GM19397 (cell line): Measurements from ENCODE around the gene SAMD4A.

Experiments used
- ATAC-seq: cut with Tn5 transposase; IDR thresholded peaks from one replicate; pipeline ENCODE4 v1.9.1; 2021; ENCODE audit warnings: mild to moderate bottlenecking, moderate library complexity; ENCODE audit not compliant: unreplicated experiment

Gene SAMD4A

GRCh38 chr14:54675236-54676128 lies 108.6 kb downstream of the SAMD4A start:
- no peak for ATAC-seq

- ATAC-seq: no peak
Observed at GRCh38 chr14:54676812-54677708, 110.1 kb downstream of the SAMD4A start.

- ATAC-seq: no peak
Observed at GRCh38 chr14:54680651-54681050, 113.7 kb downstream of the SAMD4A start.

- ATAC-seq: no peak
Observed at GRCh38 chr14:54681811-54682261, 114.9 kb downstream of the SAMD4A start.

GRCh38 chr14:54682578-54682977 lies 115.7 kb downstream of the SAMD4A start:
- ATAC-seq: no peak

GRCh38 chr14:54683882-54684794 lies 117.2 kb downstream of the SAMD4A start:
- ATAC-seq: no peak

GRCh38 chr14:54685286-54685845 lies 118.4 kb downstream of the SAMD4A start:
- ATAC-seq: no peak

- no peak for ATAC-seq
Observed at GRCh38 chr14:54686219-54686870, 119.4 kb downstream of the SAMD4A start.

- no peak for ATAC-seq
Observed at GRCh38 chr14:54686871-54687749, 120.2 kb downstream of the SAMD4A start.

- no peak for ATAC-seq
Observed at GRCh38 chr14:54687750-54688119, 120.8 kb downstream of the SAMD4A start.

- ATAC-seq: no peak
Observed at GRCh38 chr14:54688229-54688628, 121.3 kb downstream of the SAMD4A start.

GRCh38 chr14:54689928-54690327 lies 123.0 kb downstream of the SAMD4A start:
- no peak for ATAC-seq

- ATAC-seq: no peak
Observed at GRCh38 chr14:54690887-54691286, 124.0 kb downstream of the SAMD4A start.

- ATAC-seq: no peak
Observed at GRCh38 chr14:54691525-54692283, 124.8 kb downstream of the SAMD4A start.

GRCh38 chr14:54692284-54692772 lies 125.4 kb downstream of the SAMD4A start:
- no peak for ATAC-seq

- ATAC-seq: no peak
Observed at GRCh38 chr14:54693761-54694160, 126.8 kb downstream of the SAMD4A start.

GRCh38 chr14:54695196-54695595 lies 128.3 kb downstream of the SAMD4A start:
- no peak for ATAC-seq

GRCh38 chr14:54697001-54697400 lies 130.1 kb downstream of the SAMD4A start:
- ATAC-seq: no peak
